GM18867 (cell line): ENCODE measurements around the gene CDC14B.

Source experiments
- ATAC-seq: cut with Tn5 transposase; IDR thresholded peaks from one replicate; pipeline ENCODE4 v1.9.1; 2021; ENCODE audit warnings: mild to moderate bottlenecking, moderate library complexity; ENCODE audit not compliant: unreplicated experiment

Gene CDC14B

GRCh38 chr9:96489482-96489979, 130.1 kb downstream of the CDC14B start:
- ATAC-seq = no peak

- ATAC-seq = no peak
Observed at GRCh38 chr9:96487949-96488348, 131.7 kb downstream of the CDC14B start.

GRCh38 chr9:96487029-96487396, 132.6 kb downstream of the CDC14B start:
- no peak for ATAC-seq

GRCh38 chr9:96486386-96487028, 133.1 kb downstream of the CDC14B start:
- ATAC-seq = no peak

GRCh38 chr9:96485280-96485679, 134.4 kb downstream of the CDC14B start:
- ATAC-seq = no peak

GRCh38 chr9:96484521-96484931, 135.1 kb downstream of the CDC14B start:
- peak; percentile 97 for ATAC-seq

- ATAC-seq = no peak
Observed at GRCh38 chr9:96483733-96484390, 135.8 kb downstream of the CDC14B start.

- ATAC-seq = no peak
Observed at GRCh38 chr9:96483197-96483596, 136.4 kb downstream of the CDC14B start.

- ATAC-seq = no peak
Observed at GRCh38 chr9:96482476-96482875, 137.2 kb downstream of the CDC14B start.

GRCh38 chr9:96480736-96481135, 138.9 kb downstream of the CDC14B start:
- no peak for ATAC-seq

- ATAC-seq = peak; percentile 81
Observed at GRCh38 chr9:96478829-96479371, 140.7 kb downstream of the CDC14B start.

- no peak for ATAC-seq
Observed at GRCh38 chr9:96476591-96476990, 143.1 kb downstream of the CDC14B start.

GRCh38 chr9:96476013-96476412, 143.6 kb downstream of the CDC14B start:
- ATAC-seq = no peak

- ATAC-seq = no peak
Observed at GRCh38 chr9:96467784-96468183, 151.9 kb downstream of the CDC14B start.

- ATAC-seq = no peak
Observed at GRCh38 chr9:96464426-96464825, 155.2 kb downstream of the CDC14B start.

- no peak for ATAC-seq
Observed at GRCh38 chr9:96462541-96462940, 157.1 kb downstream of the CDC14B start.

GRCh38 chr9:96461336-96461735, 158.3 kb downstream of the CDC14B start:
- no peak for ATAC-seq

- ATAC-seq = no peak
Observed at GRCh38 chr9:96460882-96461281, 158.8 kb downstream of the CDC14B start.

GRCh38 chr9:96460470-96460869, 159.2 kb downstream of the CDC14B start:
- no peak for ATAC-seq

GRCh38 chr9:96459268-96460007, 160.2 kb downstream of the CDC14B start:
- ATAC-seq = no peak

- ATAC-seq = no peak
Observed at GRCh38 chr9:96458226-96458625, 161.4 kb downstream of the CDC14B start.

GRCh38 chr9:96457266-96457665, 162.4 kb downstream of the CDC14B start:
- no peak for ATAC-seq
